Erythroblast (primary cell): Measurements from ENCODE around the gene GTPBP6.

Source experiments
- GATA1 ChIP-seq: IDR thresholded peaks from 2 replicates; pipeline ENCODE4 v1.6.1; 2011; ENCODE audit warnings: low read depth, mild to moderate bottlenecking, control low read depth, low read length, moderate library complexity
- POLR2A ChIP-seq: IDR thresholded peaks from 2 replicates; pipeline ENCODE4 v1.6.1; 2011; ENCODE audit warnings: mild to moderate bottlenecking, low read length

- TF ChIP-seq POLR2A: no peak
- no peak for TF ChIP-seq GATA1
Observed at GRCh38 chrX:320126-320783, 1.7 kb upstream of the GTPBP6 start.
